HCT116 (cell line): Measurements from ENCODE around the gene IL6R. TPM values are rescaled to one million over a fixed set of nuclear protein-coding genes. Genes with fewer than 3 reads are reported as not detected.

ENCODE experiments used
- ATAC-seq: fragments of 200-7000 bp; cut with Tn5 transposase; 2 replicates; pipeline ENCODE4 v1.9.1; 2020; ENCODE audit warnings: mild to moderate bottlenecking, moderate library complexity
- BruUV-seq: library from RNA; stranded (reverse); fragments of 400-500 nt; replicated peaks from 2 replicates; lab custom pipeline; 2021; lab: Mats Ljungman, UMichigan
- CTCF ChIA-PET: fragments of 300-600 bp; sonication (Branson Sonifier 250); formaldehyde crosslinking; loops from one replicate; lab custom pipeline; 2021; ENCODE audit warnings: antibody characterized with exemption; lab: Charles Lee
- POLR2A ChIA-PET: fragments of 300-600, 350-600 bp; sonication (Branson Sonifier 250); formaldehyde crosslinking; loops from one replicate; lab custom pipeline; 2021; ENCODE audit warnings: antibody characterized with exemption; lab: Charles Lee
- RAD21 ChIA-PET, 2 experiments: fragments of 300-600 bp; sonication (Branson Sonifier 250); formaldehyde crosslinking; loops; one replicate each; lab custom pipeline; 2023; ENCODE audit warnings: low total read pairs in 2 of 2; ENCODE audit not compliant: uncharacterized antibody in 2 of 2, unreplicated experiment in 2 of 2, low non-redundant PET in 1 of 2; lab: Charles Lee
- DNase-seq: peaks from one replicate; pipeline ENCODE4 v3.0.0-alpha.2; 2010; ENCODE audit warnings: low read depth, low spot score
- H2AFZ ChIP-seq: fragments of 200-600 bp; shearing (Covaris generic), sonication (generic); 2 replicates; pipeline ENCODE4 v1.6.1; 2017; ENCODE audit warnings: low read depth, mixed run types, mixed read lengths, antibody characterized with exemption, low read length; ENCODE audit not compliant: poor library complexity, severe bottlenecking
- H3K27ac ChIP-seq: 2 replicates; pipeline ENCODE4 v1.5.1; 2012; ENCODE audit warnings: low read depth, low read length
- H3K27me3 ChIP-seq: fragments of 200-600 bp; sonication (generic); 2 replicates; pipeline ENCODE4 v1.6.1; 2016; ENCODE audit warnings: mixed run types, low read length, mixed read lengths; ENCODE audit not compliant: insufficient read depth
- H3K36me3 ChIP-seq, 2 experiments: fragments of 200-500 bp in 1 of 2; fragments of 200-600 bp in 1 of 2; sonication (Bioruptor generic) in 1 of 2; sonication (generic) in 1 of 2; 2 replicates each; pipeline versions ENCODE4 v1.5.1 to v1.6.1; 2014 to 2016; ENCODE audit warnings: low read length in 2 of 2, inconsistent platforms in 1 of 2, mixed read lengths in 1 of 2, mixed run types in 1 of 2; ENCODE audit not compliant: insufficient read depth in 2 of 2, control insufficient read depth in 1 of 2
- H3K4me1 ChIP-seq, 2 experiments: fragments of 200-600 bp in 1 of 2; sonication (generic) in 1 of 2; 2 replicates each; pipeline versions ENCODE4 v1.5.1 to v1.6.1; 2012 to 2017; ENCODE audit warnings: low read length in 2 of 2, inconsistent platforms in 1 of 2, mild to moderate bottlenecking in 1 of 2, mixed read lengths in 1 of 2, mixed run types in 1 of 2, moderate library complexity in 1 of 2; ENCODE audit not compliant: insufficient read depth in 2 of 2, control insufficient read depth in 1 of 2
- H3K4me2 ChIP-seq: fragments of 200-600 bp; sonication (generic); 2 replicates; pipeline ENCODE4 v1.6.1; 2017; ENCODE audit warnings: mixed run types, low read length, mixed read lengths
- H3K4me3 ChIP-seq, 2 experiments: fragments of 200-600 bp in 1 of 2; sonication (generic) in 1 of 2; replicated peaks in 1 of 2; 2 replicates each; pipeline ENCODE4 v1.5.1; 2011 to 2016; ENCODE audit warnings: low read length in 2 of 2, control low read depth in 1 of 2, low read depth in 1 of 2, mild to moderate bottlenecking in 1 of 2, mixed read lengths in 1 of 2, mixed run types in 1 of 2
- H3K79me2 ChIP-seq: fragments of 200-600 bp; sonication (generic); 2 replicates; pipeline ENCODE4 v1.6.1; 2017; ENCODE audit warnings: mild to moderate bottlenecking, mixed run types, low read length, moderate library complexity, mixed read lengths; ENCODE audit not compliant: insufficient read depth
- H3K9ac ChIP-seq: fragments of 200-600 bp; sonication (generic); 2 replicates; pipeline ENCODE4 v1.6.1; 2016; ENCODE audit warnings: low read length, mixed read lengths
- H3K9me2 ChIP-seq: fragments of 200-600 bp; sonication (generic), shearing (Covaris generic); 2 replicates; pipeline ENCODE4 v1.6.1; 2017; ENCODE audit warnings: mixed run types, mild to moderate bottlenecking, moderate library complexity; ENCODE audit not compliant: insufficient read depth
- H3K9me3 ChIP-seq, 2 experiments: fragments of 200-500 bp in 1 of 2; fragments of 200-600 bp in 1 of 2; sonication (Bioruptor generic) in 1 of 2; sonication (generic) in 1 of 2; 2 replicates each; pipeline ENCODE4 v1.6.1; 2014 to 2017; ENCODE audit warnings: low read length in 2 of 2, mixed read lengths in 2 of 2, inconsistent platforms in 1 of 2, low read depth in 1 of 2, mild to moderate bottlenecking in 1 of 2, mixed run types in 1 of 2, moderate library complexity in 1 of 2; ENCODE audit not compliant: control insufficient read depth in 1 of 2, insufficient read depth in 1 of 2
- H4K20me1 ChIP-seq: fragments of 200-600 bp; sonication (generic), shearing (Covaris generic); 2 replicates; pipeline ENCODE4 v1.6.1; 2017; ENCODE audit warnings: mixed run types, mild to moderate bottlenecking, moderate library complexity; ENCODE audit not compliant: insufficient read depth
- ATF3 ChIP-seq: IDR thresholded peaks from 2 replicates; pipeline ENCODE4 v1.6.1; 2012
- CBX3 ChIP-seq: IDR thresholded peaks from 2 replicates; pipeline ENCODE4 v1.6.1; 2012; ENCODE audit warnings: low read depth
- CEBPB ChIP-seq: IDR thresholded peaks from 2 replicates; pipeline ENCODE4 v1.6.1; 2012; ENCODE audit warnings: low read depth
- CTCF ChIP-seq, 3 experiments: fragments of 200-600 bp in 1 of 3; sonication (generic) in 1 of 3; IDR thresholded peaks in 2 of 3; conservative IDR thresholded peaks in 1 of 3; 2 replicates each; pipeline ENCODE4 v1.5.1; 2012 to 2017; ENCODE audit warnings: low read depth in 2 of 3, low read length in 2 of 3, antibody characterized with exemption in 1 of 3, borderline replicate concordance in 1 of 3, control low read depth in 1 of 3, mild to moderate bottlenecking in 1 of 3, mixed read lengths in 1 of 3, mixed run types in 1 of 3, moderate library complexity in 1 of 3; ENCODE audit not compliant: insufficient read depth in 1 of 3
- EZH2phosphoT487 ChIP-seq: fragments of 200-600 bp; IDR thresholded peaks from 2 replicates; pipeline ENCODE4 v1.6.1; 2018; ENCODE audit warnings: antibody characterized with exemption, borderline replicate concordance
- FOSL1 ChIP-seq: IDR thresholded peaks from 2 replicates; pipeline ENCODE4 v1.6.1; 2012; ENCODE audit warnings: low read depth
- POLR2A ChIP-seq: IDR thresholded peaks from 2 replicates; pipeline ENCODE4 v1.7.0; 2011; ENCODE audit warnings: borderline replicate concordance; ENCODE audit not compliant: insufficient read depth, insufficient read length; ENCODE audit errors: extremely low read depth
- POLR2AphosphoS5 ChIP-seq: IDR thresholded peaks from 2 replicates; pipeline ENCODE4 v1.6.1; 2011; ENCODE audit warnings: mild to moderate bottlenecking, low read depth, low read length, moderate library complexity
- RAD21 ChIP-seq: IDR thresholded peaks from 2 replicates; pipeline ENCODE4 v1.6.1; 2012; ENCODE audit warnings: low read depth, mild to moderate bottlenecking
- SP1 ChIP-seq: IDR thresholded peaks from 2 replicates; pipeline ENCODE4 v1.6.1; 2012; ENCODE audit warnings: low read depth
- SRF ChIP-seq: IDR thresholded peaks from 2 replicates; pipeline ENCODE4 v1.6.1; 2012; ENCODE audit warnings: low read depth
- YY1 ChIP-seq: IDR thresholded peaks from 2 replicates; pipeline ENCODE4 v1.6.1; 2011; ENCODE audit warnings: low read length, low read depth, moderate library complexity, mild to moderate bottlenecking; ENCODE audit not compliant: insufficient replicate concordance; ENCODE audit errors: extremely low read depth
- ZBTB33 ChIP-seq: IDR thresholded peaks from 2 replicates; pipeline ENCODE4 v1.6.1; 2011; ENCODE audit warnings: mild to moderate bottlenecking, low read length, moderate library complexity; ENCODE audit not compliant: insufficient replicate concordance; ENCODE audit errors: extremely low read depth
- ZFX ChIP-seq: fragments of 450-650 bp; IDR thresholded peaks from 2 replicates; pipeline ENCODE4 v1.6.1; 2017
- intact Hi-C: fragments of 100-400 bp; cut with micrococcal nuclease; formaldehyde crosslinking; loops from 2 replicates; pipeline ENCODE4 v1.10.0; 2022
- total RNA-seq: library from RNA; stranded (reverse); gene quantifications from one replicate; pipeline ENCODE4 v1.2.1, GENCODE V29; 2021; ENCODE audit not compliant: unreplicated experiment

The IL6R gene
- total RNA-seq, 1 experiment from 2014 or later = 6.8 TPM

- H3K79me2 ChIP-seq = no peaks in the 10 kb centered on the region
- H2AFZ ChIP-seq = no peak overlapping the region
- no peak overlapping the region for H3K27ac ChIP-seq
- H3K36me3 ChIP-seq = no peaks in the 10 kb centered on the region
- no peak overlapping the region for H3K4me3 ChIP-seq
- POLR2A ChIA-PET = interaction anchor here (0.6 to 2.5 kb wide), 3 partner anchors 9 to 24 kb away, joined by 3 to 7 read pairs (median 3); no protein-coding TSS in a partner anchor
- H3K4me2 ChIP-seq = peak overlapping the region; percentile 78; the same call in 1 of the 2 replicates
- TF ChIP-seq ATF3 (no peak), SRF (no peak), CBX3 (no peak), SP1 (no peak)
- DNase-seq = no peak
- CTCF ChIA-PET = no interaction called here
- H3K9me2 ChIP-seq = no peaks in the 10 kb centered on the region
- peaks cover 45 to 55% of the 10 kb centered on the region in 2 experiments for H3K4me1 ChIP-seq
- H3K27me3 ChIP-seq = no peaks in the 10 kb centered on the region
- no peaks in the 10 kb centered on the region for H4K20me1 ChIP-seq
- H3K9me3 ChIP-seq = no peaks in the 10 kb centered on the region
- H3K9ac ChIP-seq = no peak overlapping the region
- no TSS peak for BruUV-seq
- RAD21 ChIA-PET = no interaction called here
- intact Hi-C loops = no loop called here
- no peak for ATAC-seq
Observed at GRCh38 chr1:154417338-154417608, 12.1 kb downstream of the IL6R start.

GRCh38 chr1:154418062-154418921 lies 13.1 kb downstream of the IL6R start:
- Histone ChIP-seq H3K9me3 (no peaks in the 10 kb centered on the region), H3K27ac (peak overlapping the region; percentile 76), H3K4me2 (peak overlapping the region; percentile 78), H3K9ac (peak overlapping the region; percentile 57), H4K20me1 (no peaks in the 10 kb centered on the region), H3K79me2 (no peaks in the 10 kb centered on the region), H3K9me2 (no peaks in the 10 kb centered on the region), H3K27me3 (no peaks in the 10 kb centered on the region), H2AFZ (no peak overlapping the region), H3K4me3 (peak overlapping the region in 1 of 2 experiments; percentile 35; a peak in 3 of 4 replicates), H3K4me1 (peaks cover 55 to 65% of the 10 kb centered on the region in 2 experiments), H3K36me3 (no peaks in the 10 kb centered on the region)
- intact Hi-C loops = loop anchor here (2.0 kb wide), 1 partner anchor 15 kb away; no protein-coding TSS in a partner anchor
- POLR2A ChIA-PET = interaction anchor here (1.1 to 2.5 kb wide), 3 partner anchors 8 to 13 kb away, joined by 4 to 8 read pairs (median 7); no protein-coding TSS in a partner anchor
- BruUV-seq = no TSS peak
- peak; percentile 86 for ATAC-seq
- RAD21 ChIA-PET = no interaction called here
- DNase-seq = peak; percentile 95
- CTCF ChIA-PET = interaction anchor here (1.0 kb wide), 1 partner anchor 12 kb away, joined by 3 read pairs; no protein-coding TSS in a partner anchor
- TF ChIP-seq ZFX = peak; percentile 43; the same call in 1 of the 2 replicates
- no peak for TF ChIP-seq EZH2phosphoT487
- peak; percentile 60; the same call in 1 of the 2 replicates for TF ChIP-seq POLR2AphosphoS5
- TF ChIP-seq CBX3 = peak; percentile 98
- peak; percentile 51 for TF ChIP-seq RAD21
- peak; percentile 54; the same call in 1 of the 2 replicates for TF ChIP-seq SRF
- TF ChIP-seq CTCF (IDR thresholded peaks at IDR 0.05 in 2 of 3, conservative IDR thresholded peaks at IDR 0.05 in 1 of 3; ENCODE audit: borderline replicate concordance in 1 of 3, insufficient read depth in 1 of 3, low read depth in 2 of 3, low read length in 2 of 3) = no peak
- TF ChIP-seq CEBPB = peak; percentile 86
- no peak for TF ChIP-seq POLR2A
- TF ChIP-seq FOSL1 = peak; percentile 96
- peak; percentile 71 for TF ChIP-seq ZBTB33
- peak; percentile 67 for TF ChIP-seq YY1
- peak; percentile 98 for TF ChIP-seq SP1
